NCI-H1694 treated with DMSO at 0.1 percent for 48 hours (cell line): ENCODE measurements around the gene USP34.
"Not testable (repeated sequence)": the region's sequence is repeated elsewhere in the genome, so short reads cannot be mapped to it uniquely, and the experiment has no call there.

Source experiments
- DNase-seq: peaks from one replicate; lab custom pipeline; 2025; lab: John Stamatoyannopoulos, UW

USP34 gene

GRCh38 chr2:61249521-61250071, 221.3 kb downstream of the USP34 start:
- no peak for DNase-seq

DNA sequence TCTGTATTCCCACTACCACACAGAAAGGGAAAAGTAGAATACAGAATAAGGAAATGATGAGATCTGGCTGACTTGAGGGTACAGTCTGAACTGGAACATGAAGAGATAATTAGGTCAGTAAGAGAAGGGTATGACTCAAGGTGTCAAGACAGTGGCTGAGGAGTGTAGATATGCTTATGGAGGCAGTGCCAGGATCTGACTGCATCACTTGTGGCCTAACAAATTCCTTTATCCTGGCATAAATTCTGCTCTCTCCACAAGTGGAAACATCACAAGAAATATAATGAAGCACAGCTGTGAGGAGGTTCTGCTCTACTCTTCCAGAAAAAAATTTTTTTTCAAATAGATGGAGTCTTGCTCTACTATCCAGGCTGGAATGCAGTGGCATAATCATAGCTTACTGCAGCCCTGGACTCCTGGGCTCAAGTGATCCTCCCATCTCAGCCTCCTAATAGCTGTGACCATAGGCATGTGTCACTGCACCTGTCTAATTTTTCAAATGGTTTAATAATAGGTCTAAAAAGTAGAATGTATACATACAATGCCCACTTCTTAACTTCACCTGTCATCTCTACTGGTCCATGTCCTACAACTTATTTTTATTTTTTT, 223.6 kb downstream of the USP34 start:
- no peak for DNase-seq

- DNase-seq, result no peak
Observed at GRCh38 chr2:61244694-61245093, 226.2 kb downstream of the USP34 start.

DNA sequence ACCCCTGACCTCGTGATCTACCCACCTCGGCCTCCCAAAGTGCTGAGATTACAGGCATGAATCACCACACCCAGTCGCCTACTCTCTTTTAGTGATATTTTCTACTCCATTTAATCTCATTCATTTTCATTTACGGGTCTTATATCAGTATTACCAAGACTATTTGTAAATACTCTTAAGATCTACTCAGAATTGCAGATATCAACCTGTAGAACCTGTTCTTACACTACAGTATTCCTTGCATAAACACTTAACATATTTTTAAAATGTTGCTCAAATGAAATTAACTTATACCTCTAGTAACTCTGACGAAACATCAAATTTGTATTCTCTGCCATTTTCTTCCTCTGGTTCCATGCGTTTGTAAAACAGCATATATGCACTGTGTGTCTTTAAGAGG, 229.6 kb downstream of the USP34 start:
- DNase-seq, result no peak

DNA sequence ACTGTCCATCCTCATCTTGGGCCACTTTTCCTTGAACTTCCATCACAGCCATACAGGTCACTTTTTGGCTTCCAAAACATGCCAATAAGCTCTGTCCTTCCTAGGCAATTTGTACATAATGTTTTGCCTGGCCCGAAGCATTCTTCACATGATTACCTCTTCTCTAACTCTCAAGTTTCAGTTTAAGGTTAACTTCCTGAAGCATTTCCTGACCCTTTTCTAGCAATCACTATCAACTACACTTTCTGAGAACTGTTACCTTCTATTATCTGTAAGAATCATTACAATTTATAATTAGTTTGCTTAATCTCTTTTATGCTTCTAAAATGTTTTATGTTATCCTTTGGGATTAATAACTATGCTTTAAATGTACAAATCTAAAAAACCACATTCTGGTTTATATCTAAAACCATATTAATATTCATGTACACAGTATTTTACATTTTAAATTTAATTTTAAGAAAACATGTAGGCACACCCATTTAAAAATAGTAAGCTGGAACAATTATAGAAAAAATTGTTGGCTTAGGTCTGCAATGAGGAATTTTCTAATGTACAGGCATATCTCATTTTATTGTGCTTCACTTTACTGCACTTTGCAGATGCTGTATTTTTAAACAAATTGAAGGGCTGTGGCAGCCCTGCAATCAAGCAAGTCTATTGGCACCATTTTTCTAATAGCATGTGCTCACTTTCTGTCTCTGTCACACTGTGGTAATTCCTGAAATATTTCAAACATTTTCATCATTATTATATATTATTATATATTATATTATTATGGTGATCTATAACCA, 232.5 kb downstream of the USP34 start:
- no peak for DNase-seq

GRCh38 chr2:61235716-61236115, 235.2 kb downstream of the USP34 start:
- no peak for DNase-seq

- DNase-seq, result no peak
Observed at GRCh38 chr2:61233581-61233980, 237.3 kb downstream of the USP34 start.

DNA sequence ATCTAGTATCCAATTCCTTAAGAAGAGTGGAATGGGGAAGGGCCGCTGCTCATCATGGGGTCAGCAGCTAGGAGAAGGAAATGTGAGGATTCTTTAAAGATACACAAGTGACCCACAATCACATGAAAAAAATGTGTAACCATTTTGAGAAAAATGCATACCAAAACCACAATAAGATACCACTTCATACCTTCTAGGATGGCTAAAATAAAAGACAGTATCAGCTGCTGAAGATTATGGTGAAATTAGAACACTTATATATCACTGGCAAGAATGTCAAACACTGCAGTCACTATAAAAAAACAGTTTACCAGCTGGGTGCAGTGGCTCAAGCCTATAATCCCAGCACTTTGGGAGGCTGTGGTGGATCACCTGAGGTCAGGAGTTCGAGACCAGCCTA, 241.0 kb downstream of the USP34 start:
- DNase-seq, result no peak

GRCh38 chr2:61222567-61222966, 248.3 kb downstream of the USP34 start:
- no peak for DNase-seq

- no peak for DNase-seq
Observed at GRCh38 chr2:61221819-61222218, 249.1 kb downstream of the USP34 start.

DNA sequence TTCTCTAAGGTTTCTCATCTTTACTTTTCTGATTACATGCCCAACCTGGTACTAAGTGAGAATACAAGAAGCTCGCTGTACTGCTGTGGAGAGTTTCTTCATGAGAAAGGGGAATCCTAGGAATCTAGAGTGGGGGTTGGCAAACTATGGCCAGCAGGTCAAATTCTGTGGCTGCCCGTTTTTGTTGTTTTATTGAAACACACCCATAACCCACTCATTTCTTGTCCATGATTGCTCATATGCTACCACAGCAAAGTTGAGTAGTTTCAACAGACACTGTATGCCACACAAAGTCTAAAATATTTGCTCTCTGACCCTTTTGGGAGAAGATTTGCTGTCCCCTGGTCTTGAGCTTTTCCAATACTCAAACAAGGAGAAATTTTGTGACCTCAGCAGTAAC, 250.1 kb downstream of the USP34 start:
- DNase-seq, result no peak

- DNase-seq, result no peak
Observed at GRCh38 chr2:61218817-61219170, 252.1 kb downstream of the USP34 start.

DNA sequence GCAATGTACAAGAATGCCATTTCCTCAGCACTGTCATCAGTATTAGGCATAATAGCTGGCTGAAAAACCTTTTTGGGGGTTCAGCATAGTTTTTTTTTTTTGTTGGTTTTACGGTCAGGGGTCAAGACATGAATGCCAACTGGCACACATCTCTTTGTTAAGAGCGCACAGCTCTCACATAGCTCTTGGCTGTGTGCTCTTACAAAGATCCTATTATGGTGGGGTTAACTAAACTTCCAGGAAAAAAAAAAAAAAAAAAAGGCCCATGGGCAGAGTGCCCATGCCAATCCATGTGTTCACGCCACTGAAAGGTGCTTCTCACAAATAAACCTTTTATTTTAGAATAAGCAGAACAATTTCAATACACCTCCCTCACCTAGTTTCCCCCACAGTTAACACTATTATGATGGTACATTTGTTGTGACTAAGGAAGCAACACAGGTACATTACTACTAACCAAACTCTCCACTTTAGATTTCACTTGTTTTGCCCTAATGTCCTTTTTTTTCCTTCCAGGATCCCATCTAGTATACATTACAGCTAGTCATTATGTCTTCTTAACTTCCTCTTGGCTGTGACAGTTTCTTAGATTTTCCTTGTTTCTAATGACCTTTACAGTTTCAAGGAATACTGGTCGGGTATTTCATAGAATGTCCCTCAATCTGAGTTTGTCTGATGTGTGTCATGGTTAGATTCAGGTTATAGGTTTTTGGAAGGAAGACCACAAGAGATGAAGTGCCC, 252.6 kb downstream of the USP34 start:
- DNase-seq, result no peak

GRCh38 chr2:61214171-61214570, 256.7 kb downstream of the USP34 start:
- DNase-seq, result no peak

DNA sequence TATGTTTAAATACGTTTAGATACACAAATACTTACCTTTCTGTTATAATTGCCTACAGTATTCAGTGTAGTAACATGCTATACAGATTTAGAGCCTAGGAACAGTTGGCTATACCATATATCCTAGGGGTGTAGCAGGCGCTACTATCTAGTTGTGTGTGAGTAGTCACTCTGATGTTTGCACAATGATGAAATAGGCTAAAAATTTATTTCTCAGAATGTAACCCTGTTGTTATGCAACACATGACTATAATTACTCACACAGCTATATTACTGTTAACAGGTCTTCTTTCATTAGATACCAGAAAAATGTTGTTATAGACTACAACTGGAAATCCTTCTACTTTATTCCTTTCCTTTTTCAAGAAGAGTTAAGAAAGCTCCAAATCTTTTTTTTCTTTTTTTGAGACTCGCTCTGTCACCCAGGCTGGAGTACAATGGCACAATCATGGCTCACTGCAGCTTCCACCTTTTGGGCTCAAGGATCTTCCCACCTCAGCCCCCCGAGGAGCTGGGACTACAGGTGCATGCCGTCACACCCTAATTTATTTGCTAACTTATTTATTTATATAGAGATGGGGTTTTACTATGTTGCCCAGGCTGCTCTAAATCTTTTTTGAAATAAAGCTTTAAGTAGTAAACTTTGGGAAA, 260.4 kb downstream of the USP34 start:
- no peak for DNase-seq

DNA sequence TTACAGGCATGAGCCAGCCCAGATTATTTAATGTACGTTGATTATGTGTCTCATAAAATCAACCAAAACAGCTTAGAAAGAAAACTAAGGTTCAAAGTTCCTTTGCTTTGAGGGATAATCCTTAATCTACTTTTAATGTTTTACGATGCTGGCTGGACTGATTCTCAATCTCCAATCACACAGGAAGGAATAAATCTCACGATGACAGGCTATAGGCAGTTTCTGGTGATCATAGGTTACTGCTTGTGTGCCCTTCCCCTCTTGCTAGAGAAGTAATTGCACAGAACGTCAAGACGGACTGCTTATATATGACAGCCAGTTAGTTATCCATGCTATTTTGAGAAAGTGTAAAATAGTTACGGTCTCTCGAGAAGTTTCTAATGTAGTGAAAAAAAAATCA, 265.8 kb downstream of the USP34 start:
- DNase-seq, result no peak

DNA sequence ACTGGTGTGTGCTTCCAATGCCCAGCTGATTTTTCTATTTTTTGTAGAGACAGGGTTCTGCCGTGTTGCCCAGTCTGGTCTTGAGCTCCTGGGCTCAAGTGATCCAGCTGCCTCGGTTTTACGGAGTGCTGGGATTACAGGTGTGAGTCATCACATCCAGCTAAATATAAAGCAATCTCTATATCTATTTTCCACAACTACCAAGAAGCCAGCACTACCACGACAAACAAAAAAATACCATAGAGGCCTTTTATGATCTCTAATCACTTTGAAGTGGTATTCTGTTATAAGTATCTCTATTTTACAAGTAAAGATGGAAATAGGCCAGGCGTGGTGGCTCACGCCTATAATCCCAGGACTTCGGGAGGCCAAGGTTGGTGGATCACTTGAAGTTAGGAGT, 274.2 kb downstream of the USP34 start:
- no peak for DNase-seq

- DNase-seq, result not testable (repeated sequence)
Observed at GRCh38 chr2:61194646-61195045, 276.2 kb downstream of the USP34 start.

GRCh38 chr2:61193670-61194561, 277.0 kb downstream of the USP34 start:
- DNase-seq, result no peak

DNA sequence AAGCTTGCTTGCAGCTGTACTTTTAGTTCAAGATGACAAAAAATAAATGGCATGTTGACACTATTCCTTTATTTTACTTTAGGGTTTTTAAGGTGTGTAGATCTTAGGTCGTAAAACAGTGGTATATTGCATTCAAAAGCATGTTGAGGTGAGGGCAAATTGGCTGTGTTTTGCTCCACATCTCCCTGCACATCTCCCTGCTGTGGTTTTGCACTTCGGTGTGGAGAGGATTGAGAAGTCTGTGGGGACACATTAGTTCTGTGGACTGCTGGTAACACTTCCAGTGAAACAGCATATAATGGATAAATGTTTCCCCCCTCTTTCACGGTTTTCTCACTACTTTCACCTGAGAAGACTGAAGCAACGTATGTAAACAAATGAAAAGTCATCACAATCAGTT, 283.8 kb downstream of the USP34 start:
- DNase-seq, result no peak

GRCh38 chr2:61185231-61185728, 285.6 kb downstream of the USP34 start:
- DNase-seq, result no peak
